HG02763 (cell line): ENCODE data around the gene PTGER2.

Source experiments
- ATAC-seq: cut with Tn5 transposase; IDR thresholded peaks from one replicate; pipeline ENCODE4 v1.9.1; 2021; ENCODE audit warnings: mild to moderate bottlenecking, moderate library complexity; ENCODE audit not compliant: unreplicated experiment

Gene PTGER2

DNA sequence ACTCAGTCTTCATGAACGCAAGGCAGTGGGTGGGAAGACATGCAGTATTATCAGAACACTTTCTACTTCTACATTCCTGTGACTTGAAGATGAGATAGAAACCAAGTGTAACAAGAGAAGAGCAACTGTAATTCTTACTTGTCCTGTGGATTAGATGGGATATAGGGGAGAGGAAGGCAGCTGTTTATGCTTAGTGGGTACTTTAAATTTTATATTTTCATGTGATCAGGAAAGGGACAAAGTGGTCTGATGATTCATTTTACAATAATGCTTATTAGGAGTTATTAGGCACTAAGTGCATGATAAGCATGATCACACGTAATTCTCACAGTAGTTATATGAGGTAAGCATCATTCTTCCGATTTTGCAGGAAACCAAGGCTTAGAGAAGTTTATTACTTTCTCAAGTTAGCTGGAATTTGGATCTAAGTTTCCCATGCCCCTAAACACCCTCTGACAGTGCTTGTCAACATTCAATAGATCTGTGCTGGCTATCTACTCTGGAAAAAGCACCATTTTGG lies 52.7 kb downstream of the PTGER2 start:
- no peak for ATAC-seq

- ATAC-seq: no peak
These were observed 55.2 kb downstream of the PTGER2 start for GRCh38 chr14:52369305-52369801.

- ATAC-seq: no peak
These were observed 56.4 kb downstream of the PTGER2 start for GRCh38 chr14:52370406-52370935.

DNA sequence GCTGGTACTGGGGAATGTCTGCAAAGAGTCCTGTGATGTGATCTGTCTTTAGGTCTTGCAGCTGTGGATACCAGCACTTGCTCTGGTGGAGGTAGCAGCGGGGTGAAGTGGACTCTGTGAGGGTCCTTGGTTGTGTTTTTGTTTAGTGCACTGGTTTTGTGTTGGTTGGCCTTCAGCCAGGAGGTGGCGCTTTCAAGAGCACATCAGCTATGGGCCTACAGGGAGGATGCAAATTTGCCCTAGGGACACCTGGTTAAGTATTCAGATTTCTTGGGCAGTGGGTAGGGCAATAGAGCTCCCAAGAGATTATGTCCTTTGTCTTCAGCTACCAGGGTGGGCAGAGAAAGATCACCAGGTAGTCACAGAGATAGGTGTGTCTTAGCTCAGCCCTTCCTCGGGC lies 63.8 kb downstream of the PTGER2 start:
- ATAC-seq: no peak
